ENCODE results near the gene FIGNL2.

Gene FIGNL2

DNA sequence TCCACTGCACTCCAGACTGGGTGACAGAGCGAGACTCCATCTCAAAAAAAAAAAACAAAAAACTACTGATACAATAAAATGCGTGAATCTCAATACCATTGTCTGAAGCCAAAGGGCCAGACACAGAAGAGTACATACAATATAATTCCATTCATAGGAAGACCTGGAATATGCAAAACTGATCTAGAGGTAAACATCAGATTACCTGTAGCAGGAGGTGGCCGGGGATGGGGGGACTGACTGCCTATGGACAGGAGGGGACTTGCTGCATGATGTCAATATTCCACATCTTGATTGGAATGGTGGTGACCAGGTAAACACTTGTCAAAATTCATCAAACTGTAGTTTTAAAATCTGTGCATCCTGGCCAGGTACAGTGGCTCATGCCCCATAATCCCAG, 12.5 kb upstream of the FIGNL2 start:
- Histone ChIP-seq H3K4me3 (replicated peaks; ENCODE audit: low read depth, low read length) (no peak overlapping the region), H3K27me3 (replicated peaks; ENCODE audit: control insufficient read depth, insufficient read depth, low read length) (peaks cover 5% of the 10 kb centered on the region; the same call in 1 of the 2 replicates), H3K36me3 (ENCODE audit: control insufficient read depth, insufficient read depth, low read length) (no peaks in the 10 kb centered on the region)
- TF ChIP-seq CTCF (IDR thresholded peaks at IDR 0.05; ENCODE audit: insufficient read depth, low read length, poor library complexity, severe bottlenecking): no peak
- DNase-seq (ENCODE audit: extremely low read depth, insufficient read length): no peak

- Histone ChIP-seq H3K36me3 (ENCODE audit: control insufficient read depth, insufficient read depth, low read length) (no peaks in the 10 kb centered on the region), H3K27me3 (replicated peaks; ENCODE audit: control insufficient read depth, insufficient read depth, low read length) (no peaks in the 10 kb centered on the region; the same call in 1 of the 2 replicates), H3K4me3 (replicated peaks; ENCODE audit: low read depth, low read length) (no peak overlapping the region)
- no peak for TF ChIP-seq CTCF (IDR thresholded peaks at IDR 0.05; ENCODE audit: insufficient read depth, low read length, poor library complexity, severe bottlenecking)
- DNase-seq (ENCODE audit: extremely low read depth, insufficient read length): no peak
Observed at GRCh38 chr12:51855586-51856428, 7.3 kb upstream of the FIGNL2 start.

- Histone ChIP-seq H3K27me3 (replicated peaks; ENCODE audit: control insufficient read depth, insufficient read depth, low read length) (no peaks in the 10 kb centered on the region; the same call in 1 of the 2 replicates), H3K4me3 (replicated peaks; ENCODE audit: low read depth, low read length) (no peak overlapping the region), H3K36me3 (ENCODE audit: control insufficient read depth, insufficient read depth, low read length) (no peaks in the 10 kb centered on the region)
- no peak for DNase-seq (ENCODE audit: extremely low read depth, insufficient read length)
- TF ChIP-seq CTCF (IDR thresholded peaks at IDR 0.05; ENCODE audit: insufficient read depth, low read length, poor library complexity, severe bottlenecking): no peak
Observed at GRCh38 chr12:51852404-51853137, 4.1 kb upstream of the FIGNL2 start.

GRCh38 chr12:51851413-51852124, 3.1 kb upstream of the FIGNL2 start:
- no peak overlapping the region for H3K4me3 ChIP-seq (replicated peaks; ENCODE audit: low read depth, low read length)
- no peak for DNase-seq (ENCODE audit: extremely low read depth, insufficient read length)
- no peaks in the 10 kb centered on the region for H3K36me3 ChIP-seq (ENCODE audit: control insufficient read depth, insufficient read depth, low read length)
- TF ChIP-seq CTCF (IDR thresholded peaks at IDR 0.05; ENCODE audit: insufficient read depth, low read length, poor library complexity, severe bottlenecking): no peak
- H3K27me3 ChIP-seq (replicated peaks; ENCODE audit: control insufficient read depth, insufficient read depth, low read length): peaks cover 2% of the 10 kb centered on the region

DNA sequence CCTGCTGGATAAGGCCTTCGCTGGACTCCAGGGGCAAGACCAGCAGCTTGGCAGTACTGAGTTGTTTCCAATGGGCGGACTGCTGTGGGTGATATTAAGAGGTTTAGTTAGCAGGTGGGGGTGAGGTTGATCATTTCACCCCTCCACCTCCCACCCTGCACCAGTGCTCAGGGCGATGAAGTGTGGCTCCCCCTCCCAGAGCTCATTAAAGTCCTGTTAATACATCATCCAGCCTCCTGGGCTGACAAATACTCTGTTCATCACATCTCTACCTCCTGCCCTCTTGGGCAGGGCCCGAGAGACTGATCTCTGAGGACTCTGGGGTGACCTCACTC, 2.4 kb upstream of the FIGNL2 start:
- peaks cover 2% of the 10 kb centered on the region for H3K27me3 ChIP-seq (replicated peaks; ENCODE audit: control insufficient read depth, insufficient read depth, low read length)
- no peak for TF ChIP-seq CTCF (IDR thresholded peaks at IDR 0.05; ENCODE audit: insufficient read depth, low read length, poor library complexity, severe bottlenecking)

More for the DNA sequence above, 2.4 kb upstream of the FIGNL2 start:
- no peak for DNase-seq (ENCODE audit: extremely low read depth, insufficient read length)
- no peaks in the 10 kb centered on the region for H3K36me3 ChIP-seq (ENCODE audit: control insufficient read depth, insufficient read depth, low read length)
- no peak overlapping the region for H3K4me3 ChIP-seq (replicated peaks; ENCODE audit: low read depth, low read length)

Measured in GM06990 (cell line).